Activated CD8-positive, alpha-beta memory T cell treated with anti-CD3 and anti-CD28 coated beads, Interleukin-2, amount 50 U/mL, for 4 hours (primary cell): ENCODE data around the gene CD99.
"Not testable (repeated sequence)": the region's sequence is repeated elsewhere in the genome, so short reads cannot be mapped to it uniquely, and the experiment has no call there.

ENCODE experiments used
- DNase-seq: peaks from one replicate; pipeline ENCODE4 v3.0.0-alpha.2; 2020

Gene CD99

GRCh38 chrX:2780472-2781225 is 89.6 kb downstream of the CD99 start:
- not testable (repeated sequence) for DNase-seq

GRCh38 chrX:2781226-2781571 is 90.1 kb downstream of the CD99 start:
- DNase-seq, result no peak

- no peak for DNase-seq
Measured at GRCh38 chrX:2781698-2782097, 90.6 kb downstream of the CD99 start.

- DNase-seq, result no peak
Measured at GRCh38 chrX:2782171-2782570, 91.1 kb downstream of the CD99 start.

- no peak for DNase-seq
Measured at GRCh38 chrX:2782778-2783177, 91.7 kb downstream of the CD99 start.

- DNase-seq, result no peak
Measured at GRCh38 chrX:2784026-2784425, 92.9 kb downstream of the CD99 start.

GRCh38 chrX:2785538-2785937 is 94.4 kb downstream of the CD99 start:
- DNase-seq, result no peak

GRCh38 chrX:2788980-2789379 is 97.9 kb downstream of the CD99 start:
- DNase-seq, result no peak

- no peak for DNase-seq
Measured at GRCh38 chrX:2789569-2789968, 98.5 kb downstream of the CD99 start.
